Neural progenitor cell (in vitro differentiated cells): ENCODE data around the gene VKORC1.

Experiments used
- CTCF ChIP-seq: fragments of 200-600 bp; sonication (generic); IDR thresholded peaks from 2 replicates; pipeline ENCODE4 v1.5.1; 2017; ENCODE audit warnings: antibody characterized with exemption, mild to moderate bottlenecking
- EZH2 ChIP-seq: fragments of 200-600 bp; sonication (generic); IDR thresholded peaks from 2 replicates; pipeline ENCODE4 v1.6.1; 2017; ENCODE audit warnings: antibody characterized with exemption, mild to moderate bottlenecking, moderate library complexity

GRCh38 chr16:31141489-31142108 lies 47.0 kb upstream of the VKORC1 start:
- TF ChIP-seq CTCF, result no peak
- no peak for TF ChIP-seq EZH2
